CD4-positive, alpha-beta T cell (primary cell): ENCODE data around the gene LRFN4. TPM values are rescaled to one million over a fixed set of nuclear protein-coding genes. Genes with fewer than 3 reads are reported as not detected.

Experiments used
- ATAC-seq: fragments of 200-7000 bp; cut with Tn5 transposase; one replicate; pipeline ENCODE4 v1.10.0; 2022; ENCODE audit warnings: mild to moderate bottlenecking; ENCODE audit not compliant: poor library complexity
- CTCF ChIA-PET: fragments of 350-600 bp; sonication (Branson Sonifier 250); formaldehyde crosslinking; loops from one replicate; lab custom pipeline; 2021; ENCODE audit warnings: antibody characterized with exemption, inconsistent platforms; lab: Charles Lee
- POLR2A ChIA-PET: fragments of 350-600 bp; sonication (Branson Sonifier 250); formaldehyde crosslinking; loops from one replicate; lab custom pipeline; 2021; ENCODE audit warnings: antibody characterized with exemption, inconsistent platforms; lab: Charles Lee
- DNase-seq, 14 experiments: peaks; one replicate each; pipeline ENCODE4 v3.0.0-alpha.2; 2013 to 2020; ENCODE audit warnings: mixed read lengths in 2 of 14
- H3K27ac ChIP-seq, 2 donors: one replicate each; pipeline versions ENCODE4 v1.5.1 to v1.7.0; 2013; ENCODE audit warnings: low read length in 2 of 2, low read depth in 1 of 2, mild to moderate bottlenecking in 1 of 2
- H3K27me3 ChIP-seq, 2 experiments: 1 replicate in 1 of 2; 2 replicates in 1 of 2; pipeline versions ENCODE4 v1.6.1 to v1.7.0; 2013; ENCODE audit warnings: low read length in 2 of 2, control low read depth in 1 of 2, mild to moderate bottlenecking in 1 of 2, moderate library complexity in 1 of 2; ENCODE audit not compliant: insufficient read depth in 2 of 2, control insufficient read depth in 1 of 2
- H3K36me3 ChIP-seq: one replicate; pipeline ENCODE4 v1.6.1; 2013; ENCODE audit warnings: low read length, control low read depth; ENCODE audit not compliant: insufficient read depth
- H3K4me1 ChIP-seq: one replicate; pipeline ENCODE4 v1.6.1; 2013; ENCODE audit warnings: low read length, control low read depth; ENCODE audit not compliant: insufficient read depth
- H3K4me3 ChIP-seq: one replicate; pipeline ENCODE4 v1.5.1; 2013; ENCODE audit warnings: mild to moderate bottlenecking, low read length, moderate library complexity
- H3K9me3 ChIP-seq, 2 experiments: 1 replicate in 1 of 2; 2 replicates in 1 of 2; pipeline versions ENCODE4 v1.6.1 to v1.7.0; 2013; ENCODE audit warnings: low read length in 2 of 2, mild to moderate bottlenecking in 2 of 2, control low read depth in 1 of 2, moderate library complexity in 1 of 2; ENCODE audit not compliant: control insufficient read depth in 1 of 2, insufficient read depth in 1 of 2
- H3K27ac Mint-ChIP-seq: one replicate; pipeline ENCODE4 v1.8.0; 2020; ENCODE audit warnings: mixed read lengths
- H3K27me3 Mint-ChIP-seq: one replicate; pipeline ENCODE4 v1.8.0; 2021; ENCODE audit warnings: mixed read lengths
- H3K36me3 Mint-ChIP-seq: one replicate; pipeline ENCODE4 v1.8.0; 2021; ENCODE audit warnings: low read depth, mixed read lengths
- H3K4me1 Mint-ChIP-seq: one replicate; pipeline ENCODE4 v1.8.0; 2021; ENCODE audit warnings: low read depth, mixed read lengths
- H3K4me3 Mint-ChIP-seq: one replicate; pipeline ENCODE4 v1.8.0; 2020; ENCODE audit warnings: mild to moderate bottlenecking, mixed read lengths
- H3K9me3 Mint-ChIP-seq: one replicate; pipeline ENCODE4 v1.8.0; 2020; ENCODE audit warnings: mixed read lengths
- intact Hi-C, 2 experiments: fragments of 100-400 bp; cut with DNase I in 1 of 2; cut with micrococcal nuclease in 1 of 2; formaldehyde crosslinking; loops; one replicate each; pipeline versions ENCODE4 v1.15.1 to v1.9.0; 2023 to 2025; cut with DNase I, micrococcal nuclease
- total RNA-seq, 174 experiments: library from RNA in 2 of 174; stranded (reverse) in 2 of 174; gene quantifications; one replicate each; pipeline ENCODE4 v1.2.3 and lab custom pipeline; 2021 to 2026
- TF ChIP-seq, protein P1 (sequence below): fragments of 200-600 bp; IDR thresholded peaks from one replicate; pipeline ENCODE4 v1.8.0; 2022; ENCODE audit warnings: antibody characterized with exemption, mild to moderate bottlenecking

Gene LRFN4
- total RNA-seq, 2 experiments from 2014 or later, result 1.6 to 2.5 TPM

DNA sequence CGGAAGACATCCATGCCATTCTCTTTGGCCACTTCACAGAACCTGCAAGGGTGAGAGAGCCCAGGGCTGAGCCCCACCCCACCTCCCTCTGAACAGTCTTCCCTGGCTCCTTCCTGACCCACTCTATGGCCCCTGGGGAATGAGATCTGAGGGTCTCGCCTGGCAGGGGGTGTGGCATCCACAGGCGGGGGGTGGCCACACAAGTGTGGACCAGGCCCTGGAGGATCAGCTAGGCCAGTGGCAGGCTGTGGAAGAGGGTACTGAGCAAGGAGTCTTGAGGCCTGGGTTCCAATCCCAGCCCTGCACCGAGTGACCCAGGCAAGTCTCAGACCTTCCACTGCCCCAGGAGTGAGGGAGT, 5.6 kb upstream of the LRFN4 start:
- Histone ChIP-seq H3K4me1 (peaks cover 15% of the 10 kb centered on the region), H3K36me3 (peaks cover 10% of the 10 kb centered on the region), H3K27me3 (no peaks in the 10 kb centered on the region), H3K27ac (no peak overlapping the region), H3K4me3 (no peak overlapping the region), H3K9me3 (no peaks in the 10 kb centered on the region)
- Mint-ChIP-seq H3K36me3 (peaks cover 9% of the 10 kb centered on the region), H3K4me3 (no peak overlapping the region), H3K27me3 (no peaks in the 10 kb centered on the region), H3K27ac (no peak overlapping the region), H3K9me3 (no peaks in the 10 kb centered on the region), H3K4me1 (no peaks in the 10 kb centered on the region)
- POLR2A ChIA-PET, result interaction anchor here (1.9 kb wide), 1 partner anchor 8 kb away, joined by 13 read pairs; the partner anchor contains the start of gene RCE1
- ATAC-seq (no peak), DNase-seq (no peak)
- CTCF ChIA-PET, result interaction anchor here (1.1 kb wide), 1 partner anchor 8 kb away, joined by 4 read pairs; the partner anchor contains the start of gene RCE1
- TF ChIP-seq, protein P1, sequence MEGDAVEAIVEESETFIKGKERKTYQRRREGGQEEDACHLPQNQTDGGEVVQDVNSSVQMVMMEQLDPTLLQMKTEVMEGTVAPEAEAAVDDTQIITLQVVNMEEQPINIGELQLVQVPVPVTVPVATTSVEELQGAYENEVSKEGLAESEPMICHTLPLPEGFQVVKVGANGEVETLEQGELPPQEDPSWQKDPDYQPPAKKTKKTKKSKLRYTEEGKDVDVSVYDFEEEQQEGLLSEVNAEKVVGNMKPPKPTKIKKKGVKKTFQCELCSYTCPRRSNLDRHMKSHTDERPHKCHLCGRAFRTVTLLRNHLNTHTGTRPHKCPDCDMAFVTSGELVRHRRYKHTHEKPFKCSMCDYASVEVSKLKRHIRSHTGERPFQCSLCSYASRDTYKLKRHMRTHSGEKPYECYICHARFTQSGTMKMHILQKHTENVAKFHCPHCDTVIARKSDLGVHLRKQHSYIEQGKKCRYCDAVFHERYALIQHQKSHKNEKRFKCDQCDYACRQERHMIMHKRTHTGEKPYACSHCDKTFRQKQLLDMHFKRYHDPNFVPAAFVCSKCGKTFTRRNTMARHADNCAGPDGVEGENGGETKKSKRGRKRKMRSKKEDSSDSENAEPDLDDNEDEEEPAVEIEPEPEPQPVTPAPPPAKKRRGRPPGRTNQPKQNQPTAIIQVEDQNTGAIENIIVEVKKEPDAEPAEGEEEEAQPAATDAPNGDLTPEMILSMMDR, result no peak
- intact Hi-C loops, result no loop called here

DNA sequence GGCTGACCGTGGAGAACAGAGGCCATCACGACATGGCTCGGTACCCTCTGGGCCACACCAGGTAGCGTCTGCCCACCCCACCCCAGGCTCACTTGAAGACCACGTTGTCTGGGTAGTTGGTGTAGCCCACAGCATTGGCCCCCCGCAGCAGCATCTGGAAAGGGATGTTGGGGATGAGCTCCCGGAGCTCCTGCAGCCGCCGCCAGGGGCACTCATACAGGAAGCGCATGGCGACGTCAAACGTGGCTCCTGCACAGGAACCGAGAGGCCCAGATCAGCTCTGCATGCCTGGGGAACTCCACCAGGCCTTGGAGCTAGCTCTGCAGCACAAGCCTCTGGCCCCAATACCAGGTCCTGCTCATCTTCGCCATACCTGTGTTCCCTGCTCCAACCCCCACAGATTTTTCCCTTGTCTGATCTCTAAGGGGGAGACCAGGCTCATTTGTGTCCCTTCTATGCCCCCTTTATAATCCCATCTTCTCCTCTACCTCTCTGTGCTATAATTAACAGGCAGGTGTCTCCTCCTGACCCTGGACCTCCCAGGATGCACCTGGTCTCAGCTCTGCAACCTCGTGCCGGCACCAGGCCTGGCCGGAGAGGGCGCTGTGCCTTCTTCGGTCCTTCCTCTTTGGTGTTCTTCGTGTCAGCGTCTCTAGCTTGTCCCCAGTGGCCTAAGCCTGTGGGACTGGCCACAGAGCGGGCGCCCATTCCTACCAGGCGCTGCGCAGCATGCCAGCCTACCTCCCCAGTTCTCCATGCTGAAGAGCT, 5.0 kb upstream of the LRFN4 start:
- H3K4me1 ChIP-seq, result peaks cover 15% of the 10 kb centered on the region
- peak in 3 of 14 experiments; percentile 28 to 64 (median 53) for DNase-seq
- intact Hi-C loops, result no loop called here
- Mint-ChIP-seq H3K27me3 (no peaks in the 10 kb centered on the region), H3K4me1 (no peaks in the 10 kb centered on the region), H3K27ac (no peak overlapping the region), H3K9me3 (no peaks in the 10 kb centered on the region), H3K4me3 (peak overlapping the region; percentile 34), H3K36me3 (peaks cover 2% of the 10 kb centered on the region)
- ATAC-seq, result peak; percentile 14
- peaks cover 4% of the 10 kb centered on the region for H3K36me3 ChIP-seq
- CTCF ChIA-PET, result interaction anchor here (1.1 kb wide), 1 partner anchor 9 kb away, joined by 4 read pairs; the partner anchor contains the start of gene RCE1
- no peak overlapping the region for H3K4me3 ChIP-seq
- H3K9me3 ChIP-seq, result no peaks in the 10 kb centered on the region
- H3K27me3 ChIP-seq, result no peaks in the 10 kb centered on the region
- H3K27ac ChIP-seq, result no peak overlapping the region
- POLR2A ChIA-PET, result interaction anchor here (1.9 kb wide), 1 partner anchor 9 kb away, joined by 13 read pairs; the partner anchor contains the start of gene RCE1
- TF ChIP-seq, protein P1, result no peak

DNA sequence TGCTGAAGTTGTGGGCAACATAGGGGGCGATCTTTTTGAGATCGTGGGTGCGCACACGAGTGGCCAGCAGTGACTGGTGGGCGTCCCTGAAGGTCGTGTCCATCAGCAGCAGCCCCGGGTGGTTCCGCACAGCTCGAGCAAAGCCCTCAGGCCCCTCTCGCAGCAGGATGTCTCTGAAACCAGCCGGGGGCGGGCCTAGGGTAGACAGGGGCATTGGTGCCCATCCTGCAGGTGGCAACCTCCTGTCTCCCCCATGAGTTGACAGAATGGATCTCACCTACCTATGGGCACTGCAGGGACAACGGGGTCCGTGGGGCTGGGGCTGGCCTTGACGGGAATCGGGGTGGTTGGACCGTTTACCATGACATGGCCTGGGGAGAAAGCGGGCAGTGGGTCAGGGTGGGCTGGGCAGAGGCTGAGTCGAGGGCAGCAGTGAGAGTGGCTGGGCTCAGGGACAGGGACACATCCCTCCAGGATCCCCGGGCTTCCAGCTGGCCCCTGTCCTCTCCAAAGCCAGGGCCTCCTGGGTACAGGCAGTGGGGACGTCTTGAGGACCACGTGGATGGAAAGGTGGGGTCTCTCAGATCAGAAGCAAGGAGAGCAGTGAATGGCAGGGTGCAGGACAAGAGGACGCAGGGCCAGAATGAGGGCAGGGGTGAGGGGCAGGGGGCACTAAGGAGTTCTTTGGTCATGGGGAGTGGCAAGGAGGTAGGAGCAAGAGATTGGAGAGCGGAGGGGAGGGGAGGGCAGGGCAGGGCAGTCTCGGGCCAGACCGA, 4.2 kb upstream of the LRFN4 start:
- DNase-seq (no peak), ATAC-seq (no peak)
- ChIA-PET CTCF (interaction anchor here (1.1 kb wide), 1 partner anchor 10 kb away, joined by 4 read pairs; the partner anchor contains the start of gene RCE1), POLR2A (interaction anchor here (1.9 to 3.8 kb wide), 2 partner anchors 9 to 10 kb away, joined by 13 to 47 read pairs; partner anchors contain the start of gene RCE1)
- H3K36me3 Mint-ChIP-seq, result no peaks in the 10 kb centered on the region
- no peak overlapping the region for H3K27ac ChIP-seq
- no peaks in the 10 kb centered on the region for H3K9me3 ChIP-seq
- H3K9me3 Mint-ChIP-seq, result no peaks in the 10 kb centered on the region
- no peaks in the 10 kb centered on the region for H3K27me3 ChIP-seq
- H3K4me1 Mint-ChIP-seq, result no peaks in the 10 kb centered on the region
- peaks cover 19% of the 10 kb centered on the region for H3K4me1 ChIP-seq
- no peak overlapping the region for H3K4me3 Mint-ChIP-seq
- intact Hi-C loops, result no loop called here
- no peak overlapping the region for H3K4me3 ChIP-seq
- H3K27me3 Mint-ChIP-seq, result no peaks in the 10 kb centered on the region
- peaks cover 3% of the 10 kb centered on the region for H3K36me3 ChIP-seq
- TF ChIP-seq, protein P1, result no peak
- H3K27ac Mint-ChIP-seq, result no peak overlapping the region
